Muscle of arm (tissue), 12 donors: ENCODE measurements around the gene STK35. TPM values are rescaled to one million over a fixed set of nuclear protein-coding genes. Genes with fewer than 3 reads are reported as not detected.

Experiments used
- DNase-seq: peaks from one replicate; pipeline ENCODE4 v3.0.0-alpha.2; 2013
- polyA plus RNA-seq, 12 donors: library from polyadenylated mRNA; unstranded; fragments of 120-200 nt; gene quantifications; one replicate each; pipeline ENCODE4 v1.2.1, GENCODE V29; 2013; ENCODE audit not compliant: insufficient read length in 12 of 12

The STK35 gene
- polyA plus RNA-seq, 12 donors, result 6.9 to 14.3 (median 8.4) TPM; not detected in 1

DNA sequence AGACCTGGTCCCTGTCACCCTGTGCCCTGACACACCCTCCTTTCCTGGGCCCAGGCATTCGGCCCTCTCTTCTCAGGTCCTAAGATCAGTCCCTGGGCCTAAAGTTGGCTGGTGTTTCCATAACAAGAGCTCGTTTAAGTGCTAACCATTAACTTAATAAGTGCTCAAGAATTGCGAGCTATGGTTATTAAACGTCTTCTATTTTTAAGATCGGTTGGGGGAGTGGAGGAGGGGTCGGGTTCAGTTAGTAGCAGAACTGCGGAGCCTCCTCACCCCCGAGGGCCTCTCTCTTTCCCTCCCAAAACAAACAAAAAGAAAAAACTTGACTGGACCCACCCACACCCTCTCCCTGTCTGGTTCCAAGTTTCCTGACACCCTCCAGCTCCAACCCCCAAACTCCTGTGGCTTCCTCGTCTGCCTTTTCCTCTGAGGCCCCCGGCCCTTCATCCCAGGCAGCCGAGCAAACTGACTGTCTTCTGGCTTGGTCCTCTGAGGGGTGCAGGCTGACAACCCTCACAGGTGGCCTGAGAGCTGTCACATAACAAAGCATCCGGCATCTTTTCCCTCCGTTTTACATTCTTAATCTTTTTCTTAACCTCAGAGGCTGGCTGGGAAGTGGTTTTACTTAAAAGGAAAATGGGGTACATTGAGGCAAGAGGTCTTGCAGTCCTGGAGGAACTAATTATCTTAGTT, 2.0 kb downstream of the STK35 start:
- DNase-seq, result no peak

DNA sequence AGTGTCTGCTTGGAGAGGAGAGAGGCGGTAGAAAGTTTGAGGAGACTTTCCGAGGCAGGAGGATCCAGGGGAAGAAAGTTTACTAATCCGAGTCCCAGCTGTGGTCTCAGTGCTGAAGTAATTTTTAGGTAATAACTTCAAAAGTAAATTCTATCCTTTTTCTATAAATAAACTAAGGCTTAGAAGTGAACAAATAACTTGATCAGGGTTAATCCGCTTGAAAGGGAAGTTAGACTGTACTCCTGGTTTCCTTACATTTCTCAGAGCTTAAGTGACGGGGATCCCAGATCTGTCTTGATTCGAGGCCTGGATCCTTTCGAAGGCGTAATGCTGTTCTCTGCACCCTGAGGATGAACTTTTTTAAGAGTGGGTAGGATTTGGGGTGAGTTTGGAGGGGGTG, 2.6 kb downstream of the STK35 start:
- DNase-seq, result no peak

DNA sequence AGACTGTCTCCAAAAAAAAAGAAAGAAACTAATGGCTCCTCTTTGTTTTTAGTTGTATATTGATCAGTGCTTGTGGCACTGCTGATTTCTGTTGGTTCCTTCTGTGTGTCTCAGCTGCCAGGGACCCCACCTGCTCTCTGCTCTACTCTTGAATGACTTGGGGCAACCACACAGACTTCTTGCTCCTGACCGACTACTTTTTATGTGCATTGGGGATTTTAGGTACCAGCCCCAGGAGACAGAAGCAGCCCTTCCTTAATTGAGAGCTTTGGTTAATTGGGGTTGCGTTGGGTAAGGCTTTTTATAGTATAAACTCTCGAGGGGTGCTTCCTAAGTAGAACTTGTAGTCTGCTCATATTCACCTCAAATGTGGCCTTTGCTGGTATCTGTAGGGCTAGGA, 6.9 kb downstream of the STK35 start:
- DNase-seq, result no peak

DNA sequence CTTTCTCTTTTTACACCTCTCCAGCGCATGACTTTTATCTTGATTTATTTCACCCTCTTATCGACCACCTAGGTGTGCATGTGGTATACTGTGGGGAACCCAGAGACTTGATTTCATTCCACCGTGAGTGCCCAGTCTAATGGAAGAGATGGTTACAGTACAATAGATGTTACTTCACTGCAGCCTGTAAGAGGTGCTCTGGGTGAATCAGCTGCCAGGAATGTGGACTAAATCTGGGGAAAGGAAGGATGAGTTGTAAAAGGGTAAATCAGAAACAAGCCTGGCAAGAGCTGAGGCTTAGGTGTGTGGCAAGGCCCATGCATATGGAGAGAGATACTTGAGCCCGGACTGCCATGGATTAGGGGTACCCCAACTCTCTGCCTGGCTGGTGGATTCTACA, 7.4 kb downstream of the STK35 start:
- no peak for DNase-seq

- DNase-seq, result no peak
These were observed 8.0 kb downstream of the STK35 start for GRCh38 chr20:2109425-2110210.

DNA sequence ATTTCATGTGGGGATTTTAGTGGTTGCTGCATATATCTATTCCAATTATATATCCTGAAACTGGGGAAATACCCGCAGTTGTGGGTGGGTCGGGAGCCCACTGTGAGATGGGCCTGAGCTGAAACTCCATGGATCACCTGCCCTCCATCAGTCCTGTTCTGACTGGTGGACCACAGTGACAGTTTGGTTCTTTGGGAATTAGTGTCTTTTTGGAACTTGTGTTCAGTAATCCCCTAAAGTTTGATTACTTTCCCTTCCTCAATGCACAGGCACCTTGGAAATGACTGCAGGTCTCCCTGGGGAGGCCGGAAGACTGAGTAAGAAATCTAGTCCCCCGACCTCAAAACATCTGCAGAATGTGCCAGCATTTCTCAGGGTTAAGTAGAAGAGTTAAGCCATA, 11.3 kb downstream of the STK35 start:
- DNase-seq, result no peak

GRCh38 chr20:2114127-2114959, 12.7 kb downstream of the STK35 start:
- DNase-seq, result no peak

DNA sequence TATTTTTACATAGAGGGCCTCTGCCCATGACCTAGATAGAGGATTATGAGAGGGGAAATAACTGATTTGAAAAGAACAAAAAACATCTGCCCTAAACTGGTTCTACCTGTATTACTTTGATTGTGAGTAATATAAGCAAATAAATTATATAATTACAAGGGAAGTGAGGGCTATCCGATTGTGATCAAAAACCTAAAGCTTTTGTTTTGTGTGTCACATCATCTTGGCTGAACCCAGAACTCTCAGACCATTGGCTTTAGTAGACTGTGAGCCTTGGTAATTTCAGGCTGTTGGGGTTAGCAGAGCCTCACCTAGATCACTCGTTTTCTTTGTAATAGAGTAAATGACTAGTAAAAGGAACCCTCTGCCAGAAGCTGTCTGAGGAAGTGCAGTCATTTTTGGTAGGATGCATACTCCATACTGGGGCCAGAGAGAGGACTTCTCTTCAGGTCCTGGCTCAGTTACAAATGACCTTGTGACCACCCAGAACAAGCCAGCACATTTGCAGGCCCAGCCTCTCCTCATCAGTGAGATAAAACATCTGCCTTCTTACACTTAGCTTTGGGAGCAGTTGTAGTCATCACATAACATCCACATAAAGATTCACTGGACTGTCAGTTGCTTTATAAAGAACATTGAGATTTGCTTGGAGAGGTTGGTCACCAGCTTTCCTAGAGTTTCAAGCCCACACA, 13.5 kb downstream of the STK35 start:
- DNase-seq, result peak; percentile 39

GRCh38 chr20:2116170-2116940, 14.7 kb downstream of the STK35 start:
- DNase-seq, result no peak

- no peak for DNase-seq
These were observed 17.2 kb downstream of the STK35 start for GRCh38 chr20:2118783-2119182.

DNA sequence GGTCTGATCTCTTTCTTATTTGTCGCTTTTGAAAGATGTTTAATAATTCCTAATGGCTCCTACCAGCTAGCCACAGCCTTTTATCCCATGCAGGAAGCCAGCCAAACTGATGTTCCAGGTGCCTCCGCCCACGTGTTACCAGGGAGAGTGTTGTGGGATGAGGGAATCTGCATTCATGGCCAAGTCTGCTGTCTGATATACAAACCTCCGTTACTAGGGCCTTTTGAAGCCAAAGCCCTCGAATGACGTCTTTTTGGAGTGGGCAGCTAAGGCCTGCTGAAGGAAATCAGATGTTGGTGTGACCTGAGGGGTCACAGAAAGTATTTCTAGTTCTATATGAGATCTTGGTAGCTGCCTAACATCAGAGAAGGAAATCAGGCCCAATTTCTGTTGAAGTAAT, 21.3 kb downstream of the STK35 start:
- DNase-seq, result no peak

DNA sequence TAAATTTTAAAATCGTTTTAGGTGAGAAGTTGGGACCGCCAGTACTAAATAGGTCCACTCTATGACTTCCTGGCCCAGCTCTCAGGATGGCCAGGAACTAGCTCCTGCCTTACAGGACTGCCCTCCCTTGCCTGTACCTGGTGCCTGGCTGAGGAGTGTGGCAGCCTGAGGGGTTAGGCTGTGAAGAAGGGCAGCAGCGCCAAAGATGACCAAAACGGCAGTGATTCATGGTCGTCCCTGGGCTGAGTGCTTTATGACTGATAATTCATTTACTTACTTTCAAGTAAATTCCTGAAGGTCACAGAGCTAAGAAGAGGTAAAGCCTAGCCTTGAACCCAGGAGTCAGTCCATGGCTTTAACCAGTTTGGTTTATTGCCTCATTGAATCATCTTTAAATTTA, 22.1 kb downstream of the STK35 start:
- DNase-seq, result no peak

DNA sequence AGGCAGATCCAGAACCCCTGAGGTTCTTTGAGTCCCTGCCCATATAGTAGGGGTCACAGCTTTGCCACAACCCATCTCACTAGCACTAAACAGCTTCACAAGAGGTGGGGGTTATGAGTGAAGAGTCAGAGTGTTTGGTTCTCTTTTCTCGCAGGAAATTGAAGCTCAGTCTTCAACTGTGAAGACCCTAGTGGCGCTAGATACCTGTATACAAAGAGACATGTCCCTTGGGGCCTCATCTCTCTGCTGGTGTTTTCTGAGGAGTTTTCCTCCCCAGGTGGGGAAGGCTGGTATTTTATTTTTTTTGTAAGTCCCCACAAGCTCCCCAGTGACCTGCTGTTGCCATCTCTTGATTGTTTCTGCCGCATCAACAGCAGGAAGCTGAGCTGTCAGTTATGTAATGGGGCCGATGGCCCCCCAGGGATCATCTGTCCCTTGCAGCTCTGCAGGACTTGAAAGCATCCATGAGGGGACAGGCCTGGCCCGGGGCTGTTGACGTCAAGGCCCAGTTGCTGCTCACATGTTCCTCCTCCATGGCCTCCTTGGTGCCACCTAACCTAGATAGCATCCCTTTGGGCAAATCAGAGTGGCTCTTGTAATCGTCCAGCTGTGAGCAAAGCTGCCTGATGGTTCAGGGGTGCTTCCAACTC, 23.1 kb downstream of the STK35 start:
- DNase-seq, result no peak

- DNase-seq, result no peak
These were observed 24.0 kb downstream of the STK35 start for GRCh38 chr20:2125474-2126112.

DNA sequence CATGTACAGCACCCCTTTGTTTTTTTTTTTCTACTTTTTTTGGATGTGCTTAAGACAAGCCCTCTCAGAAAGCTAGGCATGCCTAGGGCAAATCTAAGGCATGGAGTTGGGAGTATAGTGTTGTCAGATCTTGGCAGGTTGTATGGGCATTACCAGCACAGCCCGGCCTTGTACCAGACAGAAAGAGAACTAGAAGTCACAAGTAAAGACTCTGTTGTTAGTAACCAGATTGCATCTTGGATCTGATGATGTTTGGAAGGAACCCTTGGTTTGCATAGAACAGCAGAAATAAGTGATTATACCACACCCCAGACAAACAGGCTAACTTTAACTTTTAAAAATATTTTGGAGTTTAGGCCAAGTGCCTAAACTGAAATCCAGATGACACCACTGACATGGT, 25.6 kb downstream of the STK35 start:
- DNase-seq, result no peak

GRCh38 chr20:2128542-2128941, 26.9 kb downstream of the STK35 start:
- DNase-seq, result no peak

- DNase-seq, result no peak
These were observed 28.5 kb downstream of the STK35 start for GRCh38 chr20:2130062-2130591.

GRCh38 chr20:2130683-2131082, 29.1 kb downstream of the STK35 start:
- DNase-seq, result no peak

GRCh38 chr20:2131366-2131765, 29.7 kb downstream of the STK35 start:
- no peak for DNase-seq

DNA sequence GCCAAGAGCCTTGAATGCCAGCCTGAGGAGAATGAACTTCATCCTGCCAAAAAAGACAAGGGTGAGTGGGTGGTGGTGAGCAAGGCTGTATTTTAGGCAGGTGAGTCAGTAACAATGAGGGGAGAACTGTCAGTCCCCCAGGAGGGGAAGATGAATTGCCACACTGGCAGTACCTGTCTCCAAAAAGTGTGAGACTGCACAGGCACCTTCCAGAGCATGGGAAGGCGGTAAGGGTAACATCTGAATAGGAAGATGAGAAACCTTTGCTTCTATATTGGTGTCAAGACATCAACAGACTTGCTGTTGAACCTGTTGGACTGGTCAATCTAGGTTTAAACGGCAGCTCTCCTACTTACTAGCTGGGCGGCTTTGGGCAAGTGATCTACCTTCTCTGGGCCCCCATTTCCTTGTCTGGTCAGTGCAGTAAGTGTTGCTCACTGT, 30.9 kb downstream of the STK35 start:
- DNase-seq, result no peak
